Fibroblast of peridontal ligament (primary cell): ENCODE measurements around the gene GGNBP2.

ENCODE experiments used
- DNase-seq: peaks from one replicate; pipeline ENCODE4 v3.0.0-alpha.2; 2010; ENCODE audit errors: extremely low read depth

The GGNBP2 gene

DNA sequence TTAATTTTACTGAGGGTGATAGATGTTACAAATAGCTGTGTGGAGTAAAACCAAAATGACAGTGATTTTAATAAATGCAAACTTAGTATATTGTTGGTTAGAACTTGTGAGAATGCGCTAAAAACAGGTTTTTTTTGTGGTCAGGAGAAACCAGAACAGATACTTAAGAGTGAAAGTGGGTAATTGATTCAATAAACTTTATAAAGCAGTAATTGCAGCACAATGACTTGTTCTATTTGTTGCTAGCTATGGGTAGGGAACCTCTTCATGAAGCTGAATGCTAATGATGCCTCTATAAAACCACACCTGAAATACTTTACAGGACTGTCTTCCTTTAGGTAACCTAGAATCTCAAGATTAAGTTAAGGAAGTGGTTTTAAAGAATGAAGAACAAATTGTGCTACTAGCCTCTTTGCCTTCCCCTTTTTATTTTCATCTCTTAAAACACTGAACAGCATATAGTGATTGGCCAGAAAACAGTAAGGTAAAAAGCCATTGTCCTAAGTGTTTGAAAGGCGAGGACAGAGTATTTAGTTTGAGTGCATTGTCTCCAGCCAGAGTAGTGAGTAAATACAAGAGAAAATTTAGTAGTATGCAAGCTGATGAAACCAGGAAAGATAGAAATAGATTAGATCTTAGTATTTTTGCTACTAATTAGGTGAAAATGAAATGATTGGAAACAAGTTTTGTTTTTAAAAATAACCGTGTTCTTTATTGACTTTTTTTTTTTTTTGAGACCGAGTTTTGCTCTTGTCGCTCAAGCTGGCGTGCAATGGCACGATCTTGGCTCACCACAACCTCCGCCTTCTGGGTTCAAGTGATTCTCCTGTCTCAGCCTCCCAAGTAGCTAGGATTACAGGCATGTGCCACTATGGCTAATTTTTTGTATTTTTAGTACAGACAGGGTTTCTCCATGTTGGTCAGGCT, 6.0 kb downstream of the GGNBP2 start:
- no peak for DNase-seq

DNA sequence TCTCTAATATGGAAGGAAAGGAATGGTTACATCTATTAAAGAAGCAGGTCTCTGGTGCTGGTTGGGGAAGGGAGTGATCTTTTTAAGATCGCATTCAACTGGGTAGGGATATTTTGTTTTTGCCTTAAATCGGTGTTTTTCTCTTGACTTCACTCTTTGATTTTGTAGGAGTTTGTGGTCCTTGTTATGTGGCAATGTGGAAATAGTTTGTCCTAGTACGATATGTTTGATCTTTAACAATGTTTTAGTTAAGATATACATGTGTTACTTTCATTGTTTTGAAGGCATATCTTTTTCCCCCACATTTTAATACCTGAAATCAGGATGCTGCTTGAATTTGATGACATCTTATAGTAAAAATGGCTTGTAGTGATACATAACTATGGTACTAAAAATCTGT, 8.7 kb downstream of the GGNBP2 start:
- DNase-seq = no peak

DNA sequence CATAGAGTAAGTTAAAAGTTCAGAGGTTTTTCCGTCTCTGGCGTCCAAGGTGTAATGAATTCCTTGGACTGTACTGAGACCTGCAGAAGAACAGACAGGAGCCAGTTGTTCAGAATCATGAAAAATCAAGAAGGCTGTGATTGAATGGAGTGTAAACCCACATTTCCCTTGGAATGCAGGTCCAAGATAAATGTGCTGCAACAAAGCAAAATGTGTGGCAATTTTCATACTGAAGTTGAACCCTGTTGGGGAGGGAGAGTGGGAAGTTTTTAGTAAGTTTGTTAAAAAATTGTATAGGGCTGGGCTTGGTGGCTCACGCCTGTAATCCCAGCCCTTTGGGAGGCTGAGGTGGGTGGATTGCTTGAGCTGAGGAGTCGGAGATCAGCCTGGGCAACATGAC, 21.4 kb downstream of the GGNBP2 start:
- no peak for DNase-seq

DNA sequence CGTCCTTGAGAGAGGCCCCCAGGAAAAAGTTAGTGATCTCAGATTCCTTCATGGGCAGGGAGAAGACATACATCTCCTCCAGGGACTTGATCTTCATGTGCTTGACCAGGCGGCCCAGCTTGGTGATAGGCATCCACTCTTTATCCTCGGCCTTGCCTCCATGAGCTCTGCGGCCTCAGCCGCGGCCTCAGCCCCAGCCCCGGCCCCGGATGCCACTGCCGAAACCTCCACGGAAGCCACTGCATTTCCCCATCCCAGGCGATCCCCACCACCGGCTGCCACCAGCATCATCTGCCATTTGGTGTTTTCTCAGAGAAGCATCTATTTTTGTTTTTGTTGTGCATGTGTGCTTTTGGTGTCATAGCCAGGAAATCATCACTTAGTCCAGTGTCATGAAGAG, 30.3 kb downstream of the GGNBP2 start:
- no peak for DNase-seq

DNA sequence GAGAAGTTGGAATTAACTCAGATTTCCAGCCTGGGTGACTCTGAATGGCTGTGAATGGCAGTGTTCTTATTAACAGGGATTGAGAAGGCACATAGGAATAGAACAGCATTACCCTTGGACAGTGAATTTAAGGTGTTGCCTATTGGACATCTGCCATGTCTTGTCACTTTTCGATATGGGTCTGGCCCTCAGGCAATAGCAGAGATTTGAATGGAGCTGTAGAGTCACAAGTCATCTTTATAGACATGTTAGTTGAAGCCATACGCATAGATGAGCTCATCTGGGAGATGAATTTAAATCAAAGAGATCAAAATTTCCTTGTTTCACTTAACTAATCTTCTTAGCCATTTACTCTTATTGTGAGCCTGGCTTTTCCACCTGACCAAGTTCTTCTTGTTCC, 32.1 kb downstream of the GGNBP2 start:
- DNase-seq = no peak

DNA sequence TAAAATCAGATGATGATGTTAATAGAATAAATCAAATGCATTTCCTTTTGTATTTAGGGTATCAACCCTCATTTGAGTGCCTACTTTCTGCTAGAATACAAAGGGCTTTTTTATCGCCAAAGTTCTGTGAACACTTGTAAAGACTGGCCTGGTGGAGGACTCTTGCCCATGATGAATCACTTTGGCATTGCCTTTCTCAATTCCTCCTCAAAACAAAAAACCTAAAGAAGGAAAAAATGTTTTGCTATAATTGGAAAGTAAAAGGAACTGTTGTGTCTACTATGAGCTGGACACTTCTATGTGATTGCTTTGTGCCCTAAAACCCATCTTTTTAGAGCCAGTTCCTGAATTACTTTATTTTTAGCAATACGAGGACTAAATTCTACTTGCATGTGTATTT, 34.0 kb downstream of the GGNBP2 start:
- DNase-seq = peak; percentile 55

DNA sequence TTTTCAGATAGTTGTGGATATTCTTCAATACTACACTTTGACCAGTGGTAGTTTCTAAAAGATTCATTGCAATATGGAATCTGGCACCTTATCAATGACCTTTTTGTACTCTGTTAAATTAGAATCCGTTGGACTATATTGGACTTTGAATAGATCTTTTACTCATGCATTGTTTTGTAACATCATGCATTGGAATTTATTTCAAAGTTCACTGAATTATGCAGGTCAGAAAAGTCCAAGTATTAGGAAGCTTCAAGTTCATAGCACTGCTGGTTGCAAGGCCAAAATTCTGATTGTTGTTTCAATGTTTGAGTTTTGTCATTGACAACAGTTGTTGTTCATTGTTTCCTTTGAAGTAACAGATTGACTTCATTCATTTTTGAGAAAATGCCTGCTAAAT, 39.1 kb downstream of the GGNBP2 start:
- no peak for DNase-seq

DNA sequence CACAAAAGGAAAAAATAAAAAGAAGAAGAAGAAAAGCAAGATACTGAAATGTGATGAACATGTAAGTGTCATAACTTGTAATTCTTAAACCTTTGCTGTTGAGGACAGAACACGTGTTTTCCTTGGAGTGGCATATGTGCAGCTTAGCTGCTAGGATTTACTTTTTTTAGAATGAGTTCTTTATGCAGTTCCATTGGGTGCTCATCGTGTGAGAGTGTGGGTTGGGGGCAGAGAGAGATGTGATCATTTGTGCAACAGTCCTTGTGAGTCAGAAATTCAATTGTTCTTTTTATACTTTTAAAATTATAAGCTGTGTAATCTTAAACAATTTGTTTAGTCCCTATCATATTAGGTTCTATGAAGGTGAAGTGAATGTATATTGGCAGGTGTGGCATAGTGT, 41.4 kb downstream of the GGNBP2 start:
- DNase-seq = no peak

DNA sequence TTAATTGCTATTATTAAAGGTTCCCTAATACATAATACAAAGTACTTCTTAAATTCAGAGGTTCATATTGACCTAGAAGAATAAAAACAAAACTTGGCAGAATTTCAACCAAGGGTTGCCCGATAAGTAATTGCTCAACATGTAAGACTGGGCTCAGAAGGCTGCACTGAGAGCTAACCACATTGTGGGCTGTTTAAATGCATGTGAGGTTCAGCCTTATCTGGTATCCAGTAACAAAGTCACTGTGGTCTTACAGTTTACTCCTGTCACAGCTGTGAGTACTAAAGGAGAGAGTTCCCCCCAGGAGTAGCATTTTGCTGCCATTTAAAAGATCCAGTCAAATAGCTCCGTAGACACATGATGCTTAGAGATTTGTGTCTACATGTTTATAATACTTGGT, 45.4 kb downstream of the GGNBP2 start:
- DNase-seq = peak; percentile 31

DNA sequence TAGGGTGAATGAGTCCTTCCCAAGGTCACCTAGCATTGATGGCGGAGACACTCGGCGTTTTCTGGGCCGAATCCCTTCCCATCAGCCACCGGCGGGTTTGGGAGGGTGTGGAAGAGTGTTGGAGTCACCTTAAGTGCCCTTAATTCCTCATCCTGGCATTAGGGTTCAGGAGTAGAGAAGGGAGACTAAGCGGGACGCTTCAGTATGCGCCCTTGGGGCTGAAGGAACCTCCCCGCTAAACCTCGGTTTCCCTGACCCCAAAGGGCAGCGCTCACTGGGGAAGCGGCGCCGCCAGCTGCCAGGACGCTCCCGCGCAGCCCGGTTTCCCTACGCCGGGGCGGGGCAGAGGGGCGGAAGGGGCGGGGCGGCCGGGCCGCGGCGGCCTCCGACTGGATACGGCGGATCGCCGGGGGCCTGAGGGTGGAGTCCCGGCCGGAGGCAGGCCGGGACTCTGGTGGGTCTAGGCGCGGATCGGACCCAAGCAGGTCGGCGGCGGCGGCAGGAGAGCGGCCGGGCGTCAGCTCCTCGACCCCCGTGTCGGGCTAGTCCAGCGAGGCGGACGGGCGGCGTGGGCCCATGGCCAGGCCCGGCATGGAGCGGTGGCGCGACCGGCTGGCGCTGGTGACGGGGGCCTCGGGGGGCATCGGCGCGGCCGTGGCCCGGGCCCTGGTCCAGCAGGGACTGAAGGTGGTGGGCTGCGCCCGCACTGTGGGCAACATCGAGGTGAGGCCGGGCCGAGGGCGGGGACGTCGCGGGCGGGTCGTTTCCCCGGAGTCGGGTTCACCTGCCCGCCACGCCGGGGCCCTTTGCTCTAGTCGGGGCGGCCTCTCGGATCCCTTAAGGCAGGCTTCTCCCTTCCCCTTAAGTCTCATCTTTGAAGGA, 47.0 kb downstream of the GGNBP2 start, which contains the start of gene DHRS11:
Gene DHRS11 (plus strand): TSS at position 446 of the 882 bp plus-strand sequence. CDS start 131 bp downstream, at position 577.
- DNase-seq = peak; percentile 43

DNA sequence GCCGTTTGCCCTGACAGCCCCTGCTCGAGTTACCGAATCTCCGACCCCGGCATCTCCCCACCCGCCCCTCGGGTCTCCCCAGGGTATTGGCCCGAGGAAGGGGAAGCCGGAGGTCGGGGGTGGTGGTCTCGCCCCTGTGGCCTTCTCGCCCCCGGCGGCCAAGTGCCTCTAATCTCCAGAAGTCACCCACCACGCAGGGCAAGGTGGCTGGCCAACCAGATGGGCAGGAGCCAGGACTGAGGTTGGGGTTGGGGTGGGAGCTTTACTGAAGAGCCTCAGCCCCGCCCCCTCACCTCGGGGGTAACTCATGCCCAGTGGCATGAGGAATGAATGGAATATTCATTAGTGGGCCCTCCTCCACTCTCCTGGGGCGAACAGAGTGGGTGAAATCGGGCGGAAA, 47.6 kb downstream of the GGNBP2 start:
- DNase-seq = no peak

DNA sequence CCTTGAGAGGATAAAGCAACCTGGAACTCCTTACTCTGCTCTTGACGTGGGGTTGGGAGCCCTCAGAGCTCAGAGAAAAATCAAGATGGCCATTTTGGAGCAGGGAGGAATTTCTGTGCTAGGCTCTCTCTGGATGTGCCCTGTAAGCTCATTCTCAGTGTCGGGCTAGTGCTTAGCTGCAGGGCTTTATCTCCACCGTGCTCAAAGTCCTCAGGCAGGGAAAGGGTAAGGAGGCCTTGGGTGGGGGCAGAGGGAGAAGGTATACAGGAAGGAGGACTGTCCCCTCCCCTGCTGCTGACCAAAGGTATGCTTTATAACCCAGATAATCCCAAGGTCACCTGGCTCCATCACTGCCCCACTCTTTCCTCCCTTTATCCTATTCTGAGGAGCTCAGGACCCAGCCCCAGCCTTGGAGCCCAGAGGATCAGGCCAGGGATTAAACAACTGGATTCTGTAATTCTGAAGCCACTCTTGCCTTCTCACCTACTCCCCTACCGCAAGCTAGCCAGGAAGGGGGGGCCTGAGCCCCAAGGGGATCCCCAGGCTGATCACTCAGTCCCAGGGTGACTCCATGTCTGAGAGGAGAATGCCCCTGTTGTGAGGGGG, 48.1 kb downstream of the GGNBP2 start:
- DNase-seq = no peak

DNA sequence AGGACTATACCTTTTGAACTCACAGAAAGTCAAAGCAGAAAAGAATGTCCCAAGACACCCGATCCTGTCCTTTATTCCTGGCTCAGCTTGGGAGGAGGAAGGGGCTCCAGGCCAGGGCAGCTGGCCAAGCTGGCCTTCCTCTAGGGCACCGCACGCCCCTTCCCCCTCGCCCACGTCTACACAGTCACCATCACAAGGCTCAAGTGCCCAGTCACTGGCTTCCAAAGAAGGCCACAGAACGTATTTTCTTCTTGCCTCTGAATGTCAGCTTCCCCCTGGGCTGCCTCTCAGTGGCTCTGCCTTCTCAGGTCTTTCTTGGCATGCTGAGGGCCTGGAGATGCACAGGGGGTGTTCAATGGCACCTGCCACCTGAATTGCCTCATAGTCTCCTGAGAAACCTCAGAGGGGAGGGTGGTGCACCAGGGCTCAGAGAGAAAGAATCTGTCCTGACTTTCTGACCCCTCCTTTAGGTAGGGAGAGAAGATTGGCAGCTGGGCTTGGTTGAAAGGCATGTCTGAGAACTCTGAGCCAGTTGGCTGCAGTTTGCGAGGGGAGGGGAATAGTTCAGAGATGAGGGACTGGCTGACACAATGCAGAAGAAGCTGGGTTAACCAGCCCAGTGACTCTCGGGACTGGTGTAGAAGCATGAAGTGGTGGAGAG, 49.1 kb downstream of the GGNBP2 start:
- DNase-seq = no peak

DNA sequence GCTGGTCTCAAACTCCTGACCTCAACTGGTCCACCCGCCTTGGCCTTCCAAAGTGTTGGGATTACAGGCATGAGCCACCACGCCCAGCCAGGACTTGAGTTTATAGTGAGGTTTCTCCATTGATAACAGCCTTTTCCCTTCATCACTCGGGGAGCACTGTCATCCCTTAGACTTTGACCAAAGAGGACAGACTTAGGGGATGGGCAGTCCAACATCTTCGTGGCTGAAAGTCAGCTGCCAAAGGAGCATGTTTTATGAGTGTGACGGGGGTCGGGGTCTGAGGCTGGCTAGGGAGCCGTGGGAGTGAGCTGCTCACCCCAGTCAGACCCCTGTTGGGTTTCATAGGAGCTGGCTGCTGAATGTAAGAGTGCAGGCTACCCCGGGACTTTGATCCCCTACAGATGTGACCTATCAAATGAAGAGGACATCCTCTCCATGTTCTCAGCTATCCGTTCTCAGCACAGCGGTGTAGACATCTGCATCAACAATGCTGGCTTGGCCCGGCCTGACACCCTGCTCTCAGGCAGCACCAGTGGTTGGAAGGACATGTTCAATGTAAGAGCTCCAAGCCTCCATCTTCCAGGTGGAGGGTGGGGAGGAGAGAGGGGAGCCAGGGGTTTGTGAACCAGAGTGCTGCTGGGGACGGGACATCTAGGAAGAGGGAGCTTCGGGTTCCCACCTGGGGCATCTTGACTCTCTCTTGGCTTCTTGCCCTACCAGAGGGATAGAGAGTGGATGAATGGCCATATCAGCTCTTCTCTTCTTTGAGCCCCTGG, 50.1 kb downstream of the GGNBP2 start:
- DNase-seq = no peak

DNA sequence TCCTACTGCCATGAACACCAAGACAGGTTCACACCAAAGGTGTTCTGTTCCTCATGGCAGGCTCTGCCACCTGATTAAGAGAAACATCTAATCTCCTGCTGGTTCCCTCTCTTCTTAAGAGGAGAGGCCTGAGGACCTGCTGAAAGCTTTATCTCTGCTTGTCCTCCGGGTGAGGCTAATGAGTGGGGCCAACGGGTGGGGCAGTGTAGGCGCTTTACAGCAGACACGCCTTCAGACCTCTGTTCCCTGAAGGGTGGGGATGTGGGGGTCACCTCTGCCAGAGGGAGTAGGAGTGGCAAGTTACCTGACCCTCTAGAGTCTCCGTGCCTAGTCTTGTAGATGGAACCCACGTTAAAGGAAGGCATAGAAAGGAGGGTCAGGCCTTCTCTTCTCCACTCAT, 52.5 kb downstream of the GGNBP2 start:
- DNase-seq = no peak

DNA sequence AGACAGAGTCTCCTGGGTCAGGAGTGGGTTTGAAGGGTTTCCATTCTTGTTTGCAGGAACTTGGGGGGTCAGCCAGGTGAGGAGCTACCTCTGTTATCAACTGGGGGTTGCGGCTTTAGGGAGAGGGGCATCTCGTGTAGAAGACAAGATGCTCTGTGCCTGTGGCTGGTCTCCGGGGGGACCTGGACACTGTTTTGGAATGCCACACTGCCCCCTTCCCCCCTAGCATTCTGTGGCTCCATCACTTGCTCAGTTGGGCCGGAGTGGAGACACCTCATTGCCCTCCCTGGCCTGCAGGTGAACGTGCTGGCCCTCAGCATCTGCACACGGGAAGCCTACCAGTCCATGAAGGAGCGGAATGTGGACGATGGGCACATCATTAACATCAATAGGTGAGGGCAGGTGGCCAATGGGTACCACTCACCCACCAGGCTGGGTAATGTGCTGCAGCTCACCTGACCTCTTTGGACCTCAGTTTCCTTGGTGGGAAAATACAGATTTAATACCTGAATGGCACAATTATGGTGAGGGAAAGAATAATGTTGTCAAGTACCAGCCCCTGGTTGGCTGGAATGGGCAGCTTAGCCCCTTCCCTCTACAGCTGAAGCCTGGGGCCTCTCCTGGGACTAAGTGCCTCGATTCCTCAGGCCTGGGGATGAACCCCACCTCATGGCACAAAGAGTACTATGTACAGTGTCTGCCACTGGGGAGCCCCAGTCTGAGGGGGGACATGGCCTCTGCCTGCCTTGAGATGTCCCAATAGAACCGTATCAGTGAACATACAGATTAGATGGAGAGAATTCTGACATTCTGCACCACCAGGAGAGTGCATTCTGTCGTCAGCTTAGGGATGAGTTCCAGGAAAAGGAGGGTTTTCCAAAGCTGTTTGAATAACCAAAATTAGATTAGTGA, 53.4 kb downstream of the GGNBP2 start:
- DNase-seq = no peak

DNA sequence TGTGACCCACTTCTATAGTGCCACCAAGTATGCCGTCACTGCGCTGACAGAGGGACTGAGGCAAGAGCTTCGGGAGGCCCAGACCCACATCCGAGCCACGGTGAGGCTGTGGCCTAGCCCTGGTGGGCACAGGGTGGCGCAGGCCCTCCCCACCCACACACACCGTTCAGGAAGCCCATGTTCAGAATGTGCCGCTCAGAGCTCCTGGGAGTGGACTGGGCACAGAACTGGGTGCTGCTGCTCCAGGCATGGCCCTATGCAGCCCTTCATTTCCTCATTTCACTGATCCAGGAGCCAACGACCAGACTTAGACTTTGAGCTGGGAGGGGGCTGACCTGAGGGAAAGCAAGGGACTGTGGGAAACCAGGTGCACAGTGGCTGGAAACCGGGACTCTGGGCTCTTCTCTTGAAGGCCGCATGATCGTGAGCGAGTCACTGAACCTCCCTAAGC, 54.3 kb downstream of the GGNBP2 start:
- no peak for DNase-seq

DNA sequence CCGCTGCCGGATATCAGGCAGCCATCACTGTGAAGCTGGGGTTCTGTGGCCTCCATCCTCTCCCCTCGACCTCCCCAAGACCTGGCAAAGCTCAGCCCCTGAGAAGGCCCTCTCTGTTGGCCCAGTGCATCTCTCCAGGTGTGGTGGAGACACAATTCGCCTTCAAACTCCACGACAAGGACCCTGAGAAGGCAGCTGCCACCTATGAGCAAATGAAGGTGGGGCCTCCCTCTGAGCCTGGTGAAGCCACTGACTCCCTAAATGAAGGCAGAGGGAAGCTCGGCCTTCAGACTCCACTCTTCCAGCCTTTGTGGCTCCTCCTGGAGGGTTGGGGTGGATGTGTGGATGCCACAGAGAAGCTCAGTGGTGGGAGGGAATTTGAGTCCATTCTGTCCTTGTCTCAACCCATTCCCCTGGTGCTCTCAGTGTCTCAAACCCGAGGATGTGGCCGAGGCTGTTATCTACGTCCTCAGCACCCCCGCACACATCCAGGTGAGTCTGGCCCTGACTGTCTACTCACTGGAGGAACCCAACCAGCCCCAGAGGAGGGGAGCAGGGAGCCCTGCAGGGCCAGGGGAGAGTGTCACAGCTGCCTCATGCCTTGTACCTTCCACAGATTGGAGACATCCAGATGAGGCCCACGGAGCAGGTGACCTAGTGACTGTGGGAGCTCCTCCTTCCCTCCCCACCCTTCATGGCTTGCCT, 55.0 kb downstream of the GGNBP2 start:
- no peak for DNase-seq

DNA sequence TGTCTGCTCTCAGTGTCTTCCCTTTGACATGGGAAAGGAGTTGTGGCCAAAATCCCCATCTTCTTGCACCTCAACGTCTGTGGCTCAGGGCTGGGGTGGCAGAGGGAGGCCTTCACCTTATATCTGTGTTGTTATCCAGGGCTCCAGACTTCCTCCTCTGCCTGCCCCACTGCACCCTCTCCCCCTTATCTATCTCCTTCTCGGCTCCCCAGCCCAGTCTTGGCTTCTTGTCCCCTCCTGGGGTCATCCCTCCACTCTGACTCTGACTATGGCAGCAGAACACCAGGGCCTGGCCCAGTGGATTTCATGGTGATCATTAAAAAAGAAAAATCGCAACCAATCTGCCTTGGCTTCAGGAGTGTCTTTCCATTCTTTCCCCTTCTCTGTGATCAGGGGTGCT, 55.7 kb downstream of the GGNBP2 start:
- DNase-seq = no peak
